GM12873 (cell line): ENCODE results near the gene CD2AP.

Source experiments
- CTCF ChIP-seq: IDR thresholded peaks from 2 replicates; pipeline ENCODE4 v1.5.1; 2012; ENCODE audit warnings: low read depth, mild to moderate bottlenecking, moderate library complexity, low read length, control low read depth; ENCODE audit not compliant: insufficient read depth; ENCODE audit errors: missing control alignments

CD2AP gene

GRCh38 chr6:47563162-47563561 lies 85.6 kb downstream of the CD2AP start:
- no peak for TF ChIP-seq CTCF

DNA sequence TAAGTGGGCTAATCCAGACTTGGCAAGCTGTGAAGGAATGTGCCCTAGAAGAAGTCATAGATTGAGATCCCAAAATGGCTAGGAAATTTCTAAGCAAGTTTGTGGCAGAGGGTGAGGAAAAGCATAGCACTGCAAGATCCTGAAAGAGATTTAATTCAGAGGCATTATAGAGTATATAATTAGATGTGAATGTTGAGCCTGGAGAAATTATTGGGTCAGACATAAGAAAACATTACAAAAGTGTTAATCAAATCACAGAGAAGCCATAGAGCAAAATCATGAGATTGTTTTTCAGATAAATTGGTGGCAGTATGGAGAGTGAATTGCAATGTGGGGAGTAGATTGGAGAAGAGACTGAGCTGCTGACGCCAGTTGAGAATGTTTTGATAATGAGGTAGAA lies 90.0 kb downstream of the CD2AP start:
- TF ChIP-seq CTCF: no peak

DNA sequence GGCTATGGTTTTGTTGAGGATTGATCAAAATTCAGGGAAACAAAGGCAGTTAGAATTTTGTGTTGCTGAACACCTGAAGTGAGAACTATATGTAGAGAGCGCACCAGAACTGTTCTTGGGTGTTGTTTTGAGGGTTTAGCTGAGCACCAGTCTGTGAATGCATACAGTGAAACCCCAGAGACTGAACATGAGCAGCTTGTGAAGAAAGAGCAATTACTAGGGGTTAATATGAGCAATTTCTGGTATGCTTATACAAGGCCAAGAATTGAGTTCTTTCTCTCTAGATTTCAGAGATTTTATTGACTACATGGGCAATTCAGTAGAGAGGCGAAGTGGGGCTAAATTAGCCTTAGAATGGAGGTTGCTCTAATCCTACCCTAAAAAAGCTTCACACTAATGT lies 93.9 kb downstream of the CD2AP start:
- TF ChIP-seq CTCF: no peak

DNA sequence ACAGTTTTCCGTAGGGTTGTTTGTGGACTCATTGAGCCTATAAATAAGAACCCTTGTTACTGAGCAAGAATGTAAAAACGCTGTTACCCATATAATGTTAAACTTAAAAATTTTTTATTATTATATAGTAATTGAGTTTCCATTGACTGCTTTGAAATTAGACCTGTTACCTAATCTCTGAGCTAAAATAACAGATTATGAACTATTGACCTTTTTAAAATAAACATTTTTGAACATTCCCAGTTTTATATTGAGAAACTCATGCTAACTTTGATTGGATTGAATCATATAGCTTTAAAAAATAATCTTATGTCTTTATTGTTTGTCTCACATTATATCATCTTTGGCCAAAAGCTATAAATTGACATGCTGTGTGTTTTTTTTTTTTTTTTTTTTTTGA lies 95.5 kb downstream of the CD2AP start:
- no peak for TF ChIP-seq CTCF

DNA sequence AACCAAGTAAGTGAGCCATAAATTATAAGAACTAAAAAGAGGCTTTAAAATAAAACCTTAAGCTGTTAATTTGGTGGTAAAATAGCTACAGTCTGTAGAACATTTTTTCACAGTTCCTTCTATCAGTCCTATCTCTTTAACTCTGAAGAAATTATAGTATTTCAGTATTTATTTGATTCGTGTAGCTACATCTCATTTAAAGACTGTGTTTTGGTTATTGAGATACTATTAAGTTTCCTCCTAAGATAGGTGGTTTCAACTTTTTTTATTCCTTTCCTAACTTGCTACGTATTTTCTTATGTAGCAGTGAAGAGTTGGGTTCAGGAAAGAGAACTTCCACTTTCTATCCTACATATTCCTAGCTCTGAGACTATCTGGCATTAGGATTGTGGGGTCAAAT lies 97.2 kb downstream of the CD2AP start:
- TF ChIP-seq CTCF: no peak

- TF ChIP-seq CTCF: no peak
Observed at GRCh38 chr6:47579040-47579439, 101.5 kb downstream of the CD2AP start.

DNA sequence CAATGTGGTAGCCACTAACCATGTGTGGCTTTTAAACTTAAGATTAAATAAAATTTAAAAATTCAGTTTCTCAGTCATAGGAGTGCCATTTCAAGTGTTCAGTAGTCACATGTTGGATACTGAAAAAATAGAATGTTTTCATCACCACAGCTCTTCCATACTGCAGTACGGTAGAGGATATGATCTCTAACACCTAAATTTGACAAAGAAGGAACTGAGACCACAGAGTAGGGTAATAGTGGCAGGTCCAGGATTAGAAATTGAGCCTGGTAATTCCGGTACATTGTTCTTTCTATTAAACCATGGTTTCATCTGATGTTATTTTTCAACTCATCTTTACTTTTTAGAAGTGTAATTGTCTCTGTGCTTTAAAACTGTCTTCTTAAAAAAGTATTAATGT lies 104.0 kb downstream of the CD2AP start:
- no peak for TF ChIP-seq CTCF

DNA sequence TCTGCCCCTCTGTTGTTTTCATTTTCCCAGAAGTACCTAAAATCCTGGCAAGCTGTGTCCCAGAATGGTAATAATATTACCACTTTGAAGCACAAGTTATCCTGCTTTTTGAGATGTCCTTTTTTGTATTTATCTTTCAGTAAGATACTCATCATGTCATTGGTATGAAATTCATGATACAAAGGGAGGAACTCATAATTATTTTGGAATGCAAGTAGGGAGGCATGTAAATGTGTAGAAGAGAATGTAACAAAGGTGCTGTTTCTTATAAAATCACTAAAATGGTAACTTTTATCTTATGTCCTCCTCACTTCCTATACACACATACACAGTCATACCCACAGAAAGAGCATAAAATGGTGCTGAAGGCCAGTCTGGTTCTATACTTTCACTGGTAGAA lies 109.9 kb downstream of the CD2AP start:
- no peak for TF ChIP-seq CTCF
